Stimulated activated CD4-positive, alpha-beta T cell treated with anti-CD3 and anti-CD28 coated beads, TNF-alpha, amount 100 ng/mL, for 4 hours (primary cell): ENCODE measurements around the gene UBE2Z.
"Not testable (repeated sequence)": the region's sequence is repeated elsewhere in the genome, so short reads cannot be mapped to it uniquely, and the experiment has no call there.

Experiments
- DNase-seq, 3 experiments: peaks; one replicate each; pipeline ENCODE4 v3.0.0-alpha.2; 2020; ENCODE audit warnings: low read depth in 3 of 3

UBE2Z gene

GRCh38 chr17:48908047-48908843, at the start of gene UBE2Z:
UBE2Z (plus strand) TSS chr17:48908407; CDS start chr17:48908504, 97 bp downstream.
- peak; percentile 82 to 83 (median 82) for DNase-seq

DNA sequence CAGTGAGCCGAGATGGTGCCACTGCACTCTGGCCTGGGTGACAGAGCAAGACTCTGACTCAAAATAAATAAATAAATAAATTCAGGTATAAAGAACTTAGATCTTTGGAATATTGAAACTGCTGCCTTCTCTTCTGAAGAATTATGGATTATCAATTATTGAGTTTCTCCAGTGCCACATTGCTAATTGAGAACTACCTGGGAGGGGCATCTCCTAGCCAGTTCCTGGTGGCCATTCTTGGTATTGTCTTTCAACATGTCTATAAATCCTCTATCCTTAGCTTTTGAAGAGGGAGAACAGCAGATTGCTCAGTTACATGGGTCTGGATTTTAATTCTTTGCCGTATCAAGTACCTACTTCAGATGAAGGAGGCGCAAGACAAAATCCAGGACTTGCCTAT, 48.2 kb upstream of the UBE2Z start:
- no peak for DNase-seq

GRCh38 chr17:48860456-48860855, 47.8 kb upstream of the UBE2Z start:
- DNase-seq, result no peak

GRCh38 chr17:48868916-48869500, 39.2 kb upstream of the UBE2Z start:
- no peak for DNase-seq

GRCh38 chr17:48869821-48870318, 38.3 kb upstream of the UBE2Z start:
- DNase-seq, result no peak

DNA sequence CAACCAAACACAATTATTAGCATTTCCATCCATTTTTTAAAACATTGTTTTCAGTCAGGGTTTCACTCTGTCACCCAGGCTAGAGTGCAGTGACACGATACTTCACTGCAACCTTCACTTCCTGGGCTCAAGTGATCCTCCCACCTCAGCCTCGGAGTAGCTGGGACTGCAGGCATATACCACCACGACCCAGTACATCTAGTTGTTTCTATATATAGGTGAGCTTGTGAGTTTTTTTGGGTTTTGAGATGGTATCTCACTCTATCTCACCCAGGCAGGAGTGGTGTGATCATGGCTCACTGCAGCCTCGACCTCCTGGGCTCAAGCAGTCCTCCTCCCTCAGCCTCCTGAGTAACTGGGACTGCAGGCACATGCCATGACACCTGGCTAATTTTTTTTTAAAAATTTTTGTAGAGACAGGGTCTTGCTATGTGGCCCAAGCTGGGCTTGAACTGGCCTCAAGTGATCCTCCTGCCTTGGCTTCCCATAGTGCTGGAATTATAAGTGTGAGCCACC, 37.1 kb upstream of the UBE2Z start:
- DNase-seq, result no peak

GRCh38 chr17:48871551-48872351, 36.5 kb upstream of the UBE2Z start:
- no peak for DNase-seq

GRCh38 chr17:48872409-48872808, 35.8 kb upstream of the UBE2Z start:
- not testable (repeated sequence) for DNase-seq

DNA sequence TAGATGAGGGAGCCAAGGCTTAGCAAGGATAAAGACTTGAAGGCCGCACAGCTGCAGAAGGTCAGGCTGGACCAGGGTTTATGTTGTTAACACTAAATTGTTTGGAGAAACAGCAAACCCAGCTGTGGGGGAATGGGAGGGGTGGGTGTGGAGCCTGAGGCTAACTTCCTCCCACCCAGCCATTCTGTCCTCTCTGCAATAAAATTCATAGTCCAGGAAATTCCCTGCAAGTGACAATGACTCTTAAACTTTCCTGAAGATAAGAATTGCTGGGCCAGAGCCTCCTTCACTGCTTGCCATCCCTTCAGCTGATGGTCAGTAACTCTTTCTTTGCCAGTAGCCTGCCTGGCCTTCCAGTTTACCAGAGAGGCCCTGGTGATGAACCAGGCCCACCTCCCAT, 35.0 kb upstream of the UBE2Z start:
- DNase-seq, result no peak

GRCh38 chr17:48873696-48874443, 34.3 kb upstream of the UBE2Z start:
- no peak for DNase-seq

DNA sequence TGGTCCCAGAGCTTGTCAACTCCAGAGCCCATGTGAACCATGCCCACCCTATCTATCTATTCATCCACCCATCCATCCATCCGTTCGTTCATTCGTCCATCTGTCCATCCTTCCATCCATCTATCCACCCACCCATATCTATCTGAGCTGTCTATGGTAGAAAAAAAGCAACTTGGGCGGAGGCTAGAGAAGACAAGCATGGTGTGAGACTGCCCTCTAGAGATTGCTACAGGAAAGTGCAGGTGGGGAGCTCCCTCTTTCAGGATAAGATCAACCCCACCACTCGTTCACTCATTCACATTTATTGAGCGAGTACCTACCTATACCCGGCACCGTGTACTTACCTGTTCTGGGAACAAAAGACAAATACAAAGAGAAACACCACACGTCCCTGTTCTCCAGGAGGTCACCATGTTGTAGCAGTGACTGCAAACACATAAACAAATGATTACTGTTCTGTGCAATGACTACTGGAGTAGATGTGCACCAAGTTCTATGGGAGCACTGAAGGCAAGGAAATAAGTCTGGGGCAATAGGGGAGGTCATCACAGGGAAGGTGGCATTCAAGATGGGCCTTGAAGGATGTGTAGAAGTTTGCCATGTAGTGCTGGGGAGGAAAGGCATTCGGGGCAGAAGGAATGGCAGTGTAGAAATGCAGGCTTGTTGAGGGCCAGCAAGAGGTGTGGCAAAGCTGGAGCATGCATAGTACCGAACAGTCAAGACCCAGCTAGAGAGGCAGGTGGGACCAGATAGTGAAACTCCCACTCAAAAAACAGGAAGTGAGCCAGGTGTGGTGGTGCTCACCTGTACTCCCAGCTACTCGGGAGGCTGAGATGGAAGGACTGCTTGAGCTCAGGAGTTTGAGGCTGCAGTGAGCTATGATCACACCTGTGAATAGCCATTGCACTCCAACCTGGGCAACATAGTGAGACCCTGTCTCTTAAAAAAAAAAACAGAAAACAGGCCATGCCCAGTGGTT, 29.0 kb upstream of the UBE2Z start:
- DNase-seq, result peak in 2 of 3 experiments; percentile 2 to 36

- DNase-seq, result no peak
These were observed 25.9 kb upstream of the UBE2Z start for GRCh38 chr17:48882272-48882671.

DNA sequence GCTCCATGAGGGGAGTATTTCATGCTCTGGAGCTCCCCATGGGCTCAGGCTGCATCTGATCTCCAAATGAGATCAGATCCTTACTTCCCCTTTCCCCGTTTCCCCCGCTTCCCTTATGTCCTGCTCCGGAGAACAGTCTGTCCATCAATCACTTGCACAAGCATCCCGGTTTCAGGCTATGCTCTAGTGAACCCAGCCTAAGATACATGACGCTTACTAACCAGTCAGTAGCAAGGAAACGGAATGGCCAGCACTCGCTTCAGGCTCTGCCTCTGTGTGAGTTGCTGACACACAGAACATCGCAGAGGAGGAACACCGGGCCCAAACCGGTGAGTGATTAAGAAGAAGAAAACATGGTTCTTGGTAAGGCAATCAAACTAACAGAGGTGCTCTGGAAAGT, 25.0 kb upstream of the UBE2Z start:
- no peak for DNase-seq

DNA sequence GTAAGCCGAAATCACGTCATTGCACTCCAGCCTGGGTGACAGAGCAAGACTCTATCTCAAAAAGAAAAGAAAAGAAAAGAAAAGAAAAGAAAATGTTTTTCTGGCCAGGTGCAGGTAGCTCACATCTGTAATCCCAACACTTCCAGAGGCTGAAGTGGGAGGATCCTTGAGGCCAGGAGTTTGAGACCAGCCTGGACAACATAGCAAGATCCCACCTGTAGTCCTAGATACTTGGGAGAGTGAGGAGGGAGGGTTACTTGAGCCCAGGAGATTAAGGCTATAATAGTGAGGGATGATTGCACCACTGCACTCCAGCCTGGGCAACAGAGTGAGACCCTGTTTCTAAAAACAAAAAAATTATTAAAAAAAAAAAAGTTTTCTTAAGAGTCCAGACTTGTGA, 18.1 kb upstream of the UBE2Z start:
- DNase-seq, result no peak

GRCh38 chr17:48892940-48893645, 15.1 kb upstream of the UBE2Z start:
- no peak for DNase-seq

DNA sequence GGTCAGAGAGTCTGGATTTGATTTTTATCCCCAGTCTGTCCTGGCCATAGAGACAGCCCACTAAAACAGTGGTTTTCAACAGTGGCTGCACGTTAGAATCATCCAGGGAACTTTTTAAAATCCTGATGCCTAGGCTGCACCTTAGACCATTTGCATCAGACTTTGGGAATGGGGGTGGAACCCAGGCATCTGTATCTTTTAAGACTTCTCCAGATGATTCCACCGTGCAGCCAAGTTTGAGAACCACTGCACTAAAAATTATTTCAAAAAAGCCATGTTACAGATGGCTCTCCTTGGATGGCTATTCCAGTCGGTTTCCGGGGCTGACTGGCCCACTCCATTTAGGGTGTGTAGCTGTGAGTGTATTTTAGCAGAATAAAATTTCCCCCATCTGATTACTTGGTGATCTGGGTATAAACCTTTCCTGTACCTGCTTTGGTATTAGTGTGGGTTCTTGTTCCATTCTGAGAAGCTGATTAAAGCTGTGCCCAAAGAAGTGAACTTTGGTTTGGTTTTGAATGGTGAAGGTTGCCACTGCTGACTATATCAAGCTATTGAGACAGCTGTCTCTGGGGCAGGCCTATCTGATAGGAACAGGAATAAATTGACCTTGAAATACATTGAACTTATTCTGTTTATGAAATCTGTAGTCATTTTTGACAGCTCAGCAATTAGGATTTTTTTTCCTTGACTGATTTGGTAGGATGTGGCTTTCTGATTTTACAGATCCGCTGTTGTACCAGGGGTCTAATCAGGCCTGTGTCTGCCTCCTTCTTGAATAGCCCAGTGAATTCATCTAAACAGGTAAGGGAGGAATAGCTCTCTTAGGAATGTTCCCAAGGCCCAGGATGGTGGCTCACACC, 14.3 kb upstream of the UBE2Z start:
- no peak for DNase-seq

GRCh38 chr17:48894886-48895285, 13.3 kb upstream of the UBE2Z start:
- DNase-seq, result no peak

GRCh38 chr17:48901241-48901640, 7.0 kb upstream of the UBE2Z start:
- DNase-seq, result no peak

GRCh38 chr17:48903401-48903800, 4.8 kb upstream of the UBE2Z start:
- no peak for DNase-seq
